H1 (cell line): ENCODE results near the gene KMT2E. TPM values are rescaled to one million over a fixed set of nuclear protein-coding genes. Genes with fewer than 3 reads are reported as not detected.

ENCODE experiments used
- MAX ChIP-seq: IDR thresholded peaks from 2 replicates; pipeline ENCODE4 v1.6.1; 2012; ENCODE audit warnings: inconsistent platforms
- SP2 ChIP-seq: IDR thresholded peaks from 2 replicates; pipeline ENCODE4 v1.6.1; 2012; ENCODE audit warnings: mild to moderate bottlenecking, low read length, inconsistent platforms
- polyA plus RNA-seq, 7 experiments: library from polyadenylated mRNA; depleted of rRNA in 3 of 7; stranded (reverse) in 5 of 7; unstranded in 2 of 7; fragments of >200 nt in 5 of 7; fragments of 200-250 nt in 2 of 7; gene quantifications; 1 replicate in 5 of 7; 2 replicates in 1 of 7; 4 replicates in 1 of 7; pipeline versions ENCODE4 v1.2.1 to v1.2.3, GENCODE V29; 2011 to 2013; ENCODE audit warnings: missing spikeins in 2 of 7, mixed read lengths in 2 of 7
- total RNA-seq: library from RNA; stranded (reverse); fragmentation: NEBNext Ultra II Directional; extraction: Animal tissue kit (Norgen Biotek cat#: 25700); gene quantifications from 2 replicates; pipeline ENCODE4 v1.2.1, GENCODE V29; 2021

The KMT2E gene
- total and polyA plus RNA-seq, 2 of the 8 experiments (the other 6 are each of a cell fraction or from before 2014, with no cell fraction given), result 10.9 to 45.0 TPM

GRCh38 chr7:105086850-105087249 lies 72.8 kb downstream of the KMT2E start (continued):
- TF ChIP-seq MAX, result no peak
- TF ChIP-seq SP2, result no peak
